Transverse colon (tissue), 4 donors: ENCODE measurements around the gene NEK6. TPM values are rescaled to one million over a fixed set of nuclear protein-coding genes. Genes with fewer than 3 reads are reported as not detected.

Source experiments
- DNase-seq: peaks from one replicate; pipeline ENCODE4 v3.0.0-alpha.2; 2019
- H3K27ac ChIP-seq, 4 donors: fragments of 200-600 bp; sonication (generic); 2 replicates each; pipeline ENCODE4 v1.5.1; 2016 to 2018; ENCODE audit warnings: inconsistent platforms in 4 of 4
- H3K27me3 ChIP-seq: fragments of 200-600 bp; sonication (generic); 2 replicates; pipeline ENCODE4 v1.5.1; 2017; ENCODE audit warnings: inconsistent platforms
- H3K36me3 ChIP-seq, 4 donors: fragments of 200-600 bp; sonication (generic); 2 replicates each; pipeline ENCODE4 v1.5.1; 2017 to 2019; ENCODE audit warnings: inconsistent platforms in 4 of 4
- H3K4me1 ChIP-seq, 4 donors: fragments of 200-600 bp; sonication (generic); 2 replicates each; pipeline ENCODE4 v1.5.1; 2017 to 2020; ENCODE audit warnings: inconsistent platforms in 4 of 4
- H3K4me3 ChIP-seq, 4 donors: fragments of 200-600 bp; sonication (generic); 1 replicate in 1 of 4; 2 replicates in 3 of 4; pipeline versions ENCODE4 v1.5.1 to v1.6.1; 2017 to 2019; ENCODE audit warnings: inconsistent platforms in 4 of 4
- H3K9me3 ChIP-seq, 2 donors: fragments of 200-600 bp; sonication (generic); 2 replicates each; pipeline ENCODE4 v1.5.1; 2017 to 2019; ENCODE audit warnings: inconsistent platforms in 2 of 2
- CTCF ChIP-seq, 5 experiments: fragments of 200-600 bp in 3 of 5; fragments of 450-650 bp in 2 of 5; sonication (generic) in 3 of 5; IDR thresholded peaks; 1 replicate in 2 of 5; 2 replicates in 3 of 5; pipeline ENCODE4 v1.5.1; 2016 to 2017; ENCODE audit warnings: antibody characterized with exemption in 5 of 5, inconsistent platforms in 3 of 5, mild to moderate bottlenecking in 2 of 5, moderate library complexity in 1 of 5
- EP300 ChIP-seq: sonication (generic); formaldehyde crosslinking; IDR thresholded peaks from one replicate; pipeline ENCODE4 v1.6.1; 2017; ENCODE audit warnings: antibody characterized with exemption, low read depth
- POLR2A ChIP-seq: fragments of 450-650 bp; IDR thresholded peaks from one replicate; pipeline ENCODE4 v1.6.1; 2016; ENCODE audit warnings: antibody characterized with exemption, mild to moderate bottlenecking, moderate library complexity
- POLR2AphosphoS5 ChIP-seq, 3 donors: sonication (generic); formaldehyde crosslinking; IDR thresholded peaks; one replicate each; pipeline ENCODE4 v1.6.1; 2016; ENCODE audit warnings: antibody characterized with exemption in 3 of 3
- WGBS, 2 donors: methylation state at CpG; one replicate each; pipeline ENCODE4 v1.1.5; 2018; ENCODE audit warnings: low coverage in 1 of 2; 5-methylcytosine and 5-hydroxymethylcytosine counted together
- in situ Hi-C, 4 donors: fragments of 200-750 bp; cut with MboI; loops; one replicate each; pipeline versions ENCODE4 v1.15.0 to v1.15.1; 2017; ENCODE audit warnings: low sequenced_read_pairs in 3 of 4, low pct_ligation_motif_present in 1 of 4, low pct_unique_long_range_greater_than_20kb in 1 of 4
- intact Hi-C: fragments of 100-400 bp; cut with DNase I; formaldehyde crosslinking; loops from one replicate; pipeline ENCODE4 v1.15.1; 2023; ENCODE audit warnings: low total_unique reads
- total RNA-seq, 4 donors: library from RNA; depleted of rRNA; stranded (reverse); fragments of >200 nt; gene quantifications; one replicate each; pipeline ENCODE4 v1.1.0, GENCODE V29; 2016

Gene NEK6
- total RNA-seq, 4 donors from 2014 or later = 12.3 to 31.1 (median 21.6) TPM

- Histone ChIP-seq H3K27me3 (no peaks in the 10 kb centered on the region), H3K9me3 (no peaks in the 10 kb centered on the region), H3K4me1 (peaks cover 0 to 4% (median 0%) of the 10 kb centered on the region in 4 donors), H3K27ac (no peak overlapping the region), H3K4me3 (no peak overlapping the region), H3K36me3 (peaks cover 0 to 8% (median 3%) of the 10 kb centered on the region in 4 donors)
- DNase-seq = no peak
- no peak for TF ChIP-seq POLR2A
- no peak for TF ChIP-seq POLR2AphosphoS5 (IDR thresholded peaks at IDR 0.05)
- no peak for TF ChIP-seq EP300
- TF ChIP-seq CTCF (IDR thresholded peaks at IDR 0.05) = no peak
- in situ Hi-C loops = no loop called here
- intact Hi-C loops = no loop called here
- 50 to 85% methylated on average over 2 to 13 of the region's 13 CpGs for WGBS, 2 donors
These were observed 100.1 kb downstream of the NEK6 start for GRCh38 chr9:124357721-124358361.

- Histone ChIP-seq H3K4me1 (peaks cover 0 to 4% (median 0%) of the 10 kb centered on the region in 4 donors), H3K4me3 (no peak overlapping the region), H3K9me3 (no peaks in the 10 kb centered on the region), H3K27me3 (no peaks in the 10 kb centered on the region), H3K27ac (no peak overlapping the region), H3K36me3 (peaks cover 0 to under 1% (median 0%) of the 10 kb centered on the region in 4 donors)
- in situ Hi-C loops = no loop called here
- TF ChIP-seq POLR2AphosphoS5 (IDR thresholded peaks at IDR 0.05) (no peak), CTCF (IDR thresholded peaks at IDR 0.05) (no peak), EP300 (no peak), POLR2A (no peak)
- DNase-seq = no peak
- WGBS, 2 donors = 90 to 96% methylated on average over 10 to 13 of the region's 13 CpGs
- intact Hi-C loops = no loop called here
These were observed 100.9 kb downstream of the NEK6 start for GRCh38 chr9:124358631-124359030.

- Histone ChIP-seq H3K27ac (no peak overlapping the region), H3K27me3 (no peaks in the 10 kb centered on the region), H3K4me1 (peaks cover 0 to 4% (median 0%) of the 10 kb centered on the region in 4 donors), H3K36me3 (no peaks in the 10 kb centered on the region), H3K4me3 (no peak overlapping the region), H3K9me3 (no peaks in the 10 kb centered on the region)
- TF ChIP-seq CTCF (IDR thresholded peaks at IDR 0.05) (no peak), POLR2A (no peak), POLR2AphosphoS5 (IDR thresholded peaks at IDR 0.05) (no peak), EP300 (no peak)
- intact Hi-C loops = no loop called here
- 98 to 100% methylated on average over 2 to 6 of the region's 6 CpGs for WGBS, 2 donors
- in situ Hi-C loops = no loop called here
- DNase-seq = no peak
These were observed 101.7 kb downstream of the NEK6 start for GRCh38 chr9:124359426-124359825.

GRCh38 chr9:124359855-124360678, 102.3 kb downstream of the NEK6 start:
- DNase-seq = no peak

More at GRCh38 chr9:124359855-124360678, 102.3 kb downstream of the NEK6 start:
- H3K4me3 ChIP-seq = no peak overlapping the region
- no peak overlapping the region for H3K27ac ChIP-seq
- intact Hi-C loops (no loop called here), in situ Hi-C loops (no loop called here)
- no peaks in the 10 kb centered on the region for H3K27me3 ChIP-seq
- H3K4me1 ChIP-seq = peaks cover 0 to 4% (median 0%) of the 10 kb centered on the region in 4 donors
- 83 to 85% methylated on average over 1 to 11 of the region's 11 CpGs for WGBS, 2 donors
- H3K36me3 ChIP-seq = no peaks in the 10 kb centered on the region
- no peak for TF ChIP-seq POLR2AphosphoS5 (IDR thresholded peaks at IDR 0.05)
- no peak for TF ChIP-seq POLR2A
- TF ChIP-seq EP300 = no peak
- no peak for TF ChIP-seq CTCF (IDR thresholded peaks at IDR 0.05)
- no peaks in the 10 kb centered on the region for H3K9me3 ChIP-seq
